Measurements from ENCODE around the gene IGFLR1.

Gene IGFLR1, protein sequence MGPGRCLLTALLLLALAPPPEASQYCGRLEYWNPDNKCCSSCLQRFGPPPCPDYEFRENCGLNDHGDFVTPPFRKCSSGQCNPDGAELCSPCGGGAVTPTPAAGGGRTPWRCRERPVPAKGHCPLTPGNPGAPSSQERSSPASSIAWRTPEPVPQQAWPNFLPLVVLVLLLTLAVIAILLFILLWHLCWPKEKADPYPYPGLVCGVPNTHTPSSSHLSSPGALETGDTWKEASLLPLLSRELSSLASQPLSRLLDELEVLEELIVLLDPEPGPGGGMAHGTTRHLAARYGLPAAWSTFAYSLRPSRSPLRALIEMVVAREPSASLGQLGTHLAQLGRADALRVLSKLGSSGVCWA

DNA sequence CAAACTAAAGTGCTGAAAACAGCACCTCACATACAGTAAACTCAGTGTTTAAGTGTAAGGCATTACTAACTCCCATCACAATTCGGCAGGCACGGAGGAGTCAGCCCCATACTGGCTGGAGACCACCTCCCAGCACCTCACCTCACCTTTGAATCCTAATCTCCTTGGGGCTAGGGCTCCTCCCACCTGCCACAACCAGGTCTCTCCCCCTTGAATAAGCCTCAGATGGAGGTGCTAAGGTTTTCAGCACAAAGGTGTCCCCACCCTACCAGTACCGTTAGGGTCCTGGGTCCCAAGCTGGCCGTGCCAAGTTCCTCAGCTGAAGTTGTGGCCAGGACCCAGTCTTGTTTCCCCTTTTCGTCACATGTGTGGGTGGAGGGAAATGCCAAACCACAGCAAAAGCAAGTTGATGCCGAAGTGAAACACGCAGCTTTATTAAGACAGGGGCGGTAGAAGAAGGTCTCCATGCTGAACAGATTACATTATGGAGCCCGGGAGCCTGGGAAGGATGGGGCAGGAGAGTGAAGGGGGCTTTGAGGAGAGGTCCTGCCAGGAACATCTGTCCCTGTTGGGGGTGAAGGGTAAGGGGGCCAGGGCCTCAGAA, at the start of gene IGFLR1:
Gene IGFLR1, minus strand, starts transcription at position 332 of the 604 bp plus-strand sequence. CDS start 1,272 bp downstream, outside the sequence.
- no peak for TF ChIP-seq ZNF274 (IDR thresholded peaks at IDR 0.05; ENCODE audit: low read depth, low read length)
- peak within 1 kb of the TSS; percentile 56 for H3K4me3 ChIP-seq (ENCODE audit: low read length)

DNA sequence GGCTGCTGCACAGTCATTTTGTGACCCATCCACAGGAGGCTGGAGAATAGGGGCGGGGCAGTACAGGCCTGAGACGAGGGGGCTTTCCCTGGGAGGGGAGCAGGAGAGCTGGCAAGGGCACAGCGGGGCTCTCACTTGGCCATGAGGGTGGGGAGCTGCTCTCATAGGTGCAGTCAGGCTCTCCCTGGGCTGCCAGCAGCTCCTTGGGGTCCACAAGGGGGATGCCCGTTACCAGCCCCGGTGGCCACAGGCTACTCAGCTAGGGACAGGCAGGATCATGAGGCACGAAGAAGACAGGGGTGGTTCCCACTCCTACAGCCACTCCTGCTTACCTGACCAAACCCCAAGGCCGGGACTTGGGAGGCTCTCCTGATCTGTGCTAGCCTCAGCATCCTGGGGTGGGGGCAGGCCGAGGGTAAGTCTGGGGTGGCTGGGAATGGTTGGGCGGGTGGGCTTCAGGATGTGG, 49.6 kb upstream of the IGFLR1 start:
- no peak for TF ChIP-seq ZNF274 (IDR thresholded peaks at IDR 0.05; ENCODE audit: low read depth, low read length)
- H3K4me3 ChIP-seq (ENCODE audit: low read length), result no peak overlapping the region

DNA sequence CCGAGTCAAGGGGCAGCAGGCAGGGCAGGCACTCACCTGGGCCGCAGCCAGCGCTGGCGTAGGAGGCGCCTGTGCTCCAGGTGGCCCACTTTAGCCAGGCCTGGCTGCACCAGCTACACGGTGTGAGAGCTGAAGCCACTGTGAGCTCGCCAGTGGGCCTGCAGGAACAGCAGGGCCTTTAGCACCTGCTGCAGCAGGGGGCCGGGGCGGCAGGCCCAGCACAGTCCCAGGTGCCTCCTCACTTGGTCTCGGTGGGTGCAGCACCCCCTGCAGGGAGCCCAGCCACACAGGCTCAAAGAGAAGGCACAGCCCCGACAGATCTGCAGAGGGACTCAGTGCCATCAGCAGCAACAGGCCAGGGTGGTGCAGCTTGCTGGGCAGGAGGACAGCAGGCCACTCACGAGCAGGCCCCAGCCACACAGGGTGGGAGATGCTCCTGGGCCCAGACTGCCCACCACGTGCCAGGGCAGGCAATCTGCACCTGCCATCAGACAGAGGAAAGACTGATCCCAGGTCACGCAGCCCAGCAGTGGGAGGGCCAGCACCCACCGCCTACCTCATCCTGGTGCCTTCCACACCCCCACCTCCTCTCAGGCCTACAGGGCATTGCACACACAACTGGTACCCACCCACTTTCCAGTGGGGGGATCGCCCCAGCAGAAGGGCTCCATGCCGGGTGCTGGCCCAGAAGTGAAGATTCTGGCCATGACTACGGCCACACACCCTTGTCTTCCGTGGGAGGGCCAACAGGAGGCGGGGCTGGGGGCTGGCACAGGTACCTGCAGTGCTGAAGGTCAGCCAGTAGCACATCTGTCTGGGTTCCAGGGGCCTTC, 48.9 kb upstream of the IGFLR1 start:
- H3K4me3 ChIP-seq (ENCODE audit: low read length), result no peak overlapping the region
- TF ChIP-seq ZNF274 (IDR thresholded peaks at IDR 0.05; ENCODE audit: low read depth, low read length), result no peak

DNA sequence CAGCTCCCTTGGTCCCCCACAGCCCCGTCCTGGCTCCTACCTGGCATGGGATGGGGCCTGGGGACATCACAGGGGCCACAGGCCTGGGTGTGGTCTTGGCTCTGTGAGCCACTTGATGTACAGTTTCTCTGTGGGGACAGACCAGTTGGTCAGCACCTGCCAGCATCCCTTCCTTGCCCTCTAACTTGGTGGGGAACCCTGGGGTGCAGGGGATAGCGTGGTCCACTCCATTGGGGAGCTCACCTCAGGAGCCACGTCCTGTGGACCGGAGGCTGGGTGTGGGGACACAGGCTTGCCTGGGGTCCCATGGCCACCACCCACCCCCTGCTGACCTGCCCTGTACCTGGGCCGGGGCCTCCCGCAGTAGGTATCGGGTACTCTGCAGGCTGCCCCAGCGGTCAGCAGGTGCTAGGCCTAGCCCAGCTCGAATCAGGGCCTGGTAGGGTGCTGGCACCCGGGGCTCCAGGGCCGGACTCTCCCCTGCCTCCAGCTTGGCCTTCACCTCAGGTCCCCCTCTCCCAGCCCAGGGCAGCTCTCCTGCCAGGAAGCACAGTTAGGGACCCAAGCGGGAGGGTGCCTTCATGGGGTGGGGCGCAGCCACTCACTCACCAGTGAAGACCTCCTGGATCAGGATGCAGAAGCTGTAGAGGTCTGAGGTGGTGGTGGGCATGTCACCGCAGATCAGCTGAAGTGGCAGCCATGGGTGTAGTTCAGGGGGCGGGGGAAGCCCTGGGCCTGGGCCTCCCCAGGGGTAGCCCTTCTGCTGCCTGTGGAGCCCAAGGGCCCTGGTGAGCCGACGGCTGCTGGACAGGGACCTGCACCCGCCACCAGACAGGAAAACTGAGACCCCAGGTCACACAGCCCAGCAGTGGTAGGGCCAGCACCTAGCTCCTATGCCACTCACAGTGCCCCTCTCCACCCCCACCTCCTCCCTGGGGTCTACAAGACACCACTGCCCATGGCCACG, 48.0 kb upstream of the IGFLR1 start:
- no peak overlapping the region for H3K4me3 ChIP-seq (ENCODE audit: low read length)

DNA sequence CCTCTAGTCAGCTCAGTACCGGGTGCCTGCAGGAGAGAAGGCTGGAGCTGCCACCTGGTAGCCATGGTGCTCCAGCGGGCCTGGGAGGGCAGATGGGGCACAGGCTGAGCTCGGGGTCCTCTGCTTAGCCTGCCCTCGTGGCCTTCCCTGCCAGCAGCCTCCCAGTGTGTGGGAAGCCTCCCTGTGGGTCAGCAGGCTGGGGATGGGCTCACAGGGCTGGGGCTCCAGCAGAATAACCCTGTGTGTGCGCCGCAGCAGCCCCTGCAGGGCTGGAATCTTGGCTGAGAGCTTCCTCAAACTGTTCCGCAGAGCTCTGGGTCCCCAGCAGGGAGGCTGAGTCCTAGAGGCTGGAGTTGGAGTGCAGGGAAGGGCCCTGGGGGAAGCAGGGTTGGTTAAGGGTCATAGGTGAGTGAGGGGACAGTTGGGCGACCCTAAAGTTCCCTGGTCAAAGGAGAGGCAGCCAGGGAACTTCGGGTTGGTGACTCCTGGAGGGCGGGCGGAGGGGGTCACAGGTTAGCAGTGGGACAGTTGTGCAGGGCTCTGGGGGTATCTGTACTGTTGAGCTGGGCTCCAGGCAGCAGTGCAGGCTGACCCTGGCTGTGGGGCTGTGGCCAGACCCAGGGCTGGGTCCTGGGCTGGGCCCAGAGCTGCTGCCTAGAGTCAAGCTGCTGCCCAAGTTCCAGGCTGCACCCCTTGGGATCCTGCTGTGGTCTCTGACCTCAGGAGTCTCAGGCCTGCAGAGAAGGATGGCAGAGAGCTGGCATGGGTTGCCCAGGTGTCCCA, 47.1 kb upstream of the IGFLR1 start:
- TF ChIP-seq ZNF274 (IDR thresholded peaks at IDR 0.05; ENCODE audit: low read depth, low read length), result no peak

More for the DNA sequence above, 48.0 kb upstream of the IGFLR1 start:
- TF ChIP-seq ZNF274 (IDR thresholded peaks at IDR 0.05; ENCODE audit: low read depth, low read length), result no peak

DNA sequence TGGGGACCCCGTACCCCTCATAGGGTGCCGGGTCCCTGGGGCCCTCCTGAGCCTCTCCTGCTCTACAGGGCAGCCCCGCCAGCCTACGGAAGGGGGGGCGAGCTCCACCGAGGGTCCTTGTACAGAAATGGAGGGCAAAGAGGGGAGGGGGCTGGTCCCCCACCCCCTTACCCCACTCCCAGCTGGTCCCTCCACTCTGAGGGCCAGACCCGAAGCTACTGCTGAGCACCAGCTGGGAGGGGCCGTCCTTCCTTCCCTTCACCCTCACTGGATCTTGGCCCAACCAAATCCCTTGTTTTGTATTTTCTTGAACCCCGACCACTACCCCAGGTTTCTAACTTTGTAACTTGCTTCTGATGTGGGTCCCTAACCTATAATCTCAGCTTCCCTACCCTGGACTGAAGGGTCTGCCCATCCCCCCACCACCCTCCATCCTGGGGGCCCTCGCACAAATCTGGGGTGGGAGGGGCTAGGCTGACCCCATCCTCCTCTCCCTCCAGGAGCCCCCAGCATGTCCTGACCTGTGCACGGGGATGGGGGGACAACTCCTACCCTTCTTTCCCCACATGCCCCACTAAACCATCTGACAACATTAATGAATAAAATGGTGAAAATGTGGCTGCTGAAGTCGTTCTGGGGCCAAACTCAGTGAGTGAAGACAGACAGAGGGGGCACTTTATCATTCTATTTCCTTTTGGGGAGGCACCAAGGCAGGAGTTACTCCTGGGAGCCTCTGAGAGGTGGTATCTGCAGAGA, 46.1 kb upstream of the IGFLR1 start:
- TF ChIP-seq ZNF274 (IDR thresholded peaks at IDR 0.05; ENCODE audit: low read depth, low read length), result no peak
- no peak overlapping the region for H3K4me3 ChIP-seq (ENCODE audit: low read length)

More for the DNA sequence above, 47.1 kb upstream of the IGFLR1 start:
- H3K4me3 ChIP-seq (ENCODE audit: low read length), result no peak overlapping the region

DNA sequence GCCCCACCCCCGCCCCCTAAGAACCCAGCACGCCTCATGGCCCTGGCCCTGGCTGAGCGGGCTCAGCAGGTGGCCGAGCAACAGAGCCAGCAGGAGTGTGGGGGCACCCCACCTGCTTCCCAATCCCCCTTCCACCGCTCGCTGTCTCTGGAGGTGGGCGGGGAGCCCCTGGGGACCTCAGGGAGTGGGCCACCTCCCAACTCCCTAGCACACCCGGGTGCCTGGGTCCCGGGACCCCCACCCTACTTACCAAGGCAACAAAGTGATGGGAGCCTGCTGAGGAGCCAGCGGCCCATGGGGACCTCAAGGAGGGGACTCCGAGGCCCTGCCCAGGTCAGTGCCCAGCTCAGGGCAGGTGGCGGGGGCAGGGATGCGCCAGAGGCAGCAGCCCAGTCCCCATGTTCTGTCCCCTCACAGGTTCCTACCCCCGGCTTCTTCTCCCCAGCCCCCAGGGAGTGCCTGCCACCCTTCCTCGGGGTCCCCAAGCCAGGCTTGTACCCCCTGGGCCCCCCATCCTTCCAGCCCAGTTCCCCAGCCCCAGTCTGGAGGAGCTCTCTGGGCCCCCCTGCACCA, 45.1 kb upstream of the IGFLR1 start:
- H3K4me3 ChIP-seq (ENCODE audit: low read length), result no peak overlapping the region
- no peak for TF ChIP-seq ZNF274 (IDR thresholded peaks at IDR 0.05; ENCODE audit: low read depth, low read length)

DNA sequence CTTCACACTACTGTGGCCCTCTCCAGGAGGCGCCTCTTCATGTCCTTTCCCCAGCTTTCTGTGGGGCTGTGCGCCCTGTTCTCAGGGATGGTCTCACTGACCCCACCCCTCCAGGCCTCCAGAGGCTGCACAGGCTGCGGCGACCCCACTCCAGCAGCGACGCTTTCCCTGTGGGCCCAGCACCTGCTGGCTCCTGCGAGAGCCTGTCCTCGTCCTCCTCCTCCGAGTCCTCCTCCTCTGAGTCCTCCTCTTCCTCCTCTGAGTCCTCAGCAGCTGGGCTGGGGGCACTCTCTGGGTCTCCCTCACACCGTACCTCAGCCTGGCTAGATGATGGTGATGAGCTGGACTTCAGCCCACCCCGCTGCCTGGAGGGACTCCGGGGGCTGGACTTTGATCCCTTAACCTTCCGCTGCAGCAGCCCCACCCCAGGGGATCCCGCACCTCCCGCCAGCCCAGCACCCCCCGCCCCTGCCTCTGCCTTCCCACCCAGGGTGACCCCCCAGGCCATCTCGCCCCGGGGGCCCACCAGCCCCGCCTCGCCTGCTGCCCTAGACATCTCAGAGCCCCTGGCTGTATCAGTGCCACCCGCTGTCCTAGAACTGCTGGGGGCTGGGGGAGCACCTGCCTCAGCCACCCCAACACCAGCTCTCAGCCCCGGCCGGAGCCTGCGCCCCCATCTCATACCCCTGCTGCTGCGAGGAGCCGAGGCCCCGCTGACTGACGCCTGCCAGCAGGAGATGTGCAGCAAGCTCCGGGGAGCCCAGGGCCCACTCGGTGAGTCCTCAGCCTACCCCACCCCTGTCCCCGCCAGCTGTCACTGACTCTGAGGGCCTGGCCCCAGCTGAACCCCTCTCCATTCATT, 44.3 kb upstream of the IGFLR1 start:
- TF ChIP-seq ZNF274 (IDR thresholded peaks at IDR 0.05; ENCODE audit: low read depth, low read length), result no peak
- H3K4me3 ChIP-seq (ENCODE audit: low read length), result no peak overlapping the region

DNA sequence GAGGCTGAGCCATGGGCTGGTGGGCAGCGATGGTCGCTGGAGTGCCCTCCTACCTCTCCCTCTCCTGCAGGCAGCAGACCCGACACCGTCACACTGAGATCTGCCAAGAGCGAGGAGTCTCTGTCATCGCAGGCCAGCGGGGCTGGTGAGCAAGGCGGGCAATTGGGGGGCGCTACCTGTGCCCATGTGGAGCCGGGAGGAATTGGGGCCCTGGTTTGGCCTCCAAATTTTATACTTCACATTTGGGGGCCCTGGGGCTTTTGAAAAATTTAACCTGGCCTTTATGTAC, 43.0 kb upstream of the IGFLR1 start:
- no peak overlapping the region for H3K4me3 ChIP-seq (ENCODE audit: low read length)
- TF ChIP-seq ZNF274 (IDR thresholded peaks at IDR 0.05; ENCODE audit: low read depth, low read length), result no peak

DNA sequence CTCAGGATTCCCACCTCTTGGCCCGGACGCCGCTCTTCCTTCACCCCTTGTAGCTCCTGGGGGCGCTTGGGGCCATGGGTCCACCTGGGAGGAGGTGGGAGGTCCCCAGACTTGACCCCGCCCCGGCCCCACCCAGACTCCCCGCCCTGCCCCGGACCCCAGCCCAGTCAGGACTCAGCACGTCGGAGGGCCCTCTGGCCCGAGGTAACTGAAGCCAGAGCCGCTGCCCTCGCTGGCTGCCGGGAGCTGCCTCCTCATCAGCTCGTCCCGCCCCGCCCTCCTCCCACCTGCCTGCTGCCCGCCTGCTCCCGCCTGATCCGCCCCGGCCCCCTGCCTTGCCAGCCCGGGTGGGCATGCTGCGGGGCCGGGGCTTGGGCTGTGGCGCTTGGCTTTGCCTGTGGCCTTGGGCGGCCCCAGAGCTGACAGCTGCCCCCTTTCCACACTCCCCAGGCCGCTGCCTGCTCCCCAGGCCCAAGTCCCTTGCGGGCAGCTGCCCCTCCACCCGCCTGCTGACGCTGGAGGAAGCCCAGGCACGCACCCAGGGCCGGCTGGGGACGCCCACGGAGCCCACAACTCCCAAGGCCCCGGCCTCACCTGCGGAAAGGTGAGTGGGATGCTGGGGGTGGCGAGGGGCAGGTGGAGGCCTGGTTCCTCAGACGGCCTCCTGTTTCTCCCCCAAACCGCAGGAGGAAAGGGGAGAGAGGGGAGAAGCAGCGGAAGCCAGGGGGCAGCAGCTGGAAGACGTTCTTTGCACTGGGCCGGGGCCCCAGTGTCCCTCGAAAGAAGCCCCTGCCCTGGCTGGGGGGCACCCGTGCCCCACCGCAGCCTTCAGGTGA, 42.5 kb upstream of the IGFLR1 start:
- H3K4me3 ChIP-seq (ENCODE audit: low read length), result no peak overlapping the region
- TF ChIP-seq ZNF274 (IDR thresholded peaks at IDR 0.05; ENCODE audit: low read depth, low read length), result no peak
